IMR-90 (cell line): Measurements from ENCODE around the gene PCGF3.

Experiments used
- BHLHE40 ChIP-seq: fragments of 150-350 bp; IDR thresholded peaks from 2 replicates; pipeline ENCODE4 v1.6.1; 2016; ENCODE audit warnings: mild to moderate bottlenecking, low read depth, low read length
- CTCF ChIP-seq: conservative IDR thresholded peaks from 2 replicates; pipeline ENCODE4 v1.5.1; 2012; ENCODE audit warnings: mild to moderate bottlenecking, low read depth, low read length, improper control_type of control experiment
- POLR2A ChIP-seq: IDR thresholded peaks from 2 replicates; pipeline ENCODE4 v1.6.1; 2012; ENCODE audit warnings: mild to moderate bottlenecking, low read depth, low read length
- RCOR1 ChIP-seq: IDR thresholded peaks from 2 replicates; pipeline ENCODE4 v1.6.1; 2012; ENCODE audit warnings: mild to moderate bottlenecking, low read length, improper control_type of control experiment; ENCODE audit not compliant: insufficient replicate concordance

GRCh38 chr4:763191-763810 is 57.7 kb downstream of the PCGF3 start:
- TF ChIP-seq CTCF (no peak), BHLHE40 (no peak), RCOR1 (no peak), POLR2A (no peak)
